SK-N-SH (cell line): Measurements from ENCODE around the gene PPP2R5C. TPM values are rescaled to one million over a fixed set of nuclear protein-coding genes. Genes with fewer than 3 reads are reported as not detected.

Experiments
- CTCF ChIA-PET: fragments of 300-600, 350-600 bp; formaldehyde crosslinking; extraction: SDS; loops from one replicate; lab custom pipeline; 2021; lab: Yijun Ruan, JAX
- POLR2A ChIA-PET: fragments of 350-600 bp; sonication (Branson Sonifier 250); formaldehyde crosslinking; extraction: SDS; loops from one replicate; lab custom pipeline; 2020; ENCODE audit warnings: antibody characterized with exemption, inconsistent platforms; lab: Yijun Ruan, JAX
- DNase-seq: peaks from one replicate; pipeline ENCODE4 v3.0.0; 2012
- H2AFZ ChIP-seq: fragments of 200-600 bp; sonication (generic); 2 replicates; pipeline ENCODE4 v1.8.1; 2016; ENCODE audit warnings: antibody characterized with exemption, mild to moderate bottlenecking, low read depth
- H3F3A ChIP-seq: fragments of 200-600 bp; sonication (generic); replicated peaks from 2 replicates; pipeline ENCODE3; 2016; ENCODE audit warnings: antibody characterized with exemption, mild to moderate bottlenecking; ENCODE audit not compliant: insufficient read depth
- H3K27ac ChIP-seq, 2 experiments: fragments of 200-500 bp in 1 of 2; fragments of 200-600 bp in 1 of 2; sonication (Bioruptor generic) in 1 of 2; sonication (generic), shearing (Covaris generic) in 1 of 2; 2 replicates each; pipeline versions ENCODE4 v1.5.1 to v1.6.1; 2014 to 2016; ENCODE audit warnings: low read depth in 2 of 2, inconsistent platforms in 1 of 2, low read length in 1 of 2, mild to moderate bottlenecking in 1 of 2, mixed read lengths in 1 of 2
- H3K27me3 ChIP-seq: fragments of 200-600 bp; sonication (generic), shearing (Covaris generic); 2 replicates; pipeline ENCODE4 v1.6.1; 2016; ENCODE audit warnings: mixed run types; ENCODE audit not compliant: insufficient read depth
- H3K36me3 ChIP-seq, 2 experiments: fragments of 200-500 bp in 1 of 2; fragments of 200-600 bp in 1 of 2; sonication (Bioruptor generic) in 1 of 2; sonication (generic) in 1 of 2; replicated peaks in 1 of 2; 2 replicates each; pipeline versions ENCODE3 to v1.5.1; 2014 to 2016; ENCODE audit warnings: low read length in 1 of 2, mild to moderate bottlenecking in 1 of 2; ENCODE audit not compliant: insufficient read depth in 2 of 2, control insufficient read depth in 1 of 2
- H3K4me1 ChIP-seq, 2 experiments: fragments of 200-500 bp in 1 of 2; fragments of 200-600 bp in 1 of 2; sonication (Bioruptor generic) in 1 of 2; sonication (generic), shearing (Covaris generic) in 1 of 2; 2 replicates each; pipeline versions ENCODE4 v1.5.1 to v1.6.1; 2014 to 2016; ENCODE audit warnings: low read depth in 1 of 2, low read length in 1 of 2, mixed run types in 1 of 2; ENCODE audit not compliant: insufficient read depth in 2 of 2, control insufficient read depth in 1 of 2
- H3K4me2 ChIP-seq: fragments of 200-600 bp; sonication (generic), shearing (Covaris generic); 2 replicates; pipeline ENCODE4 v1.6.1; 2017; ENCODE audit warnings: mixed run types
- H3K4me3 ChIP-seq, 2 experiments: fragments of 200-500 bp in 1 of 2; fragments of 200-600 bp in 1 of 2; sonication (Bioruptor generic) in 1 of 2; sonication (generic), shearing (Covaris generic) in 1 of 2; 2 replicates each; pipeline versions ENCODE4 v1.5.1 to v1.8.1; 2014 to 2016; ENCODE audit warnings: low read depth in 2 of 2, inconsistent platforms in 1 of 2, low read length in 1 of 2, mild to moderate bottlenecking in 1 of 2, mixed read lengths in 1 of 2, moderate library complexity in 1 of 2
- H3K79me2 ChIP-seq: fragments of 200-600 bp; sonication (generic); 2 replicates; pipeline ENCODE4 v1.8.1; 2017; ENCODE audit warnings: mild to moderate bottlenecking; ENCODE audit not compliant: insufficient read depth
- H3K9ac ChIP-seq: fragments of 200-600 bp; sonication (generic); 2 replicates; pipeline ENCODE4 v1.6.1; 2017; ENCODE audit warnings: mixed run types
- H3K9me2 ChIP-seq: fragments of 200-600 bp; sonication (generic); 2 replicates; pipeline ENCODE4 v1.6.1; 2017; ENCODE audit warnings: mixed run types
- H3K9me3 ChIP-seq: fragments of 200-600 bp; sonication (generic); 2 replicates; pipeline ENCODE4 v1.6.1; 2017; ENCODE audit warnings: mixed run types, mild to moderate bottlenecking, moderate library complexity
- H4K20me1 ChIP-seq: fragments of 200-600 bp; sonication (generic); 2 replicates; pipeline ENCODE4 v1.6.1; 2017; ENCODE audit warnings: mild to moderate bottlenecking, mixed run types; ENCODE audit not compliant: insufficient read depth
- CHD2 ChIP-seq: fragments of 150-350 bp; IDR thresholded peaks from 2 replicates; pipeline ENCODE4 v1.6.1; 2018; ENCODE audit warnings: low read length; ENCODE audit not compliant: partially characterized antibody
- ELF1 ChIP-seq: IDR thresholded peaks from 2 replicates; pipeline ENCODE4 v1.4.0; 2012
- EP300 ChIP-seq, 2 experiments: IDR thresholded peaks; 2 replicates each; pipeline versions ENCODE4 v1.4.0 to v1.6.1; 2012; ENCODE audit warnings: borderline replicate concordance in 1 of 2, low read depth in 1 of 2, low read length in 1 of 2
- EZH2phosphoT487 ChIP-seq: fragments of 200-600 bp; sonication (generic); IDR thresholded peaks from 2 replicates; pipeline ENCODE4 v1.6.1; 2017; ENCODE audit warnings: low read depth, mixed run types, mild to moderate bottlenecking, antibody characterized with exemption, moderate library complexity, borderline replicate concordance
- FOSL2 ChIP-seq: IDR thresholded peaks from 2 replicates; pipeline ENCODE4 v1.4.0; 2012; ENCODE audit warnings: low read depth, mild to moderate bottlenecking, moderate library complexity, borderline replicate concordance
- FOXJ3 ChIP-seq: sonication (generic); formaldehyde crosslinking; IDR thresholded peaks from 2 replicates; pipeline ENCODE4 v1.5.1; 2020; ENCODE audit warnings: mild to moderate bottlenecking, missing genetic modification reagents
- GABPA ChIP-seq: IDR thresholded peaks from 2 replicates; pipeline ENCODE4 v1.4.0; 2012; ENCODE audit warnings: low read depth, mild to moderate bottlenecking
- IRF3 ChIP-seq: fragments of 150-350 bp; IDR thresholded peaks from 2 replicates; pipeline ENCODE4 v1.6.1; 2016; ENCODE audit warnings: mild to moderate bottlenecking, low read depth, low read length
- JUND ChIP-seq: IDR thresholded peaks from 2 replicates; pipeline ENCODE4 v1.4.0; 2012
- MEF2A ChIP-seq: IDR thresholded peaks from 2 replicates; pipeline ENCODE4 v1.4.0; 2012; ENCODE audit warnings: low read depth, borderline replicate concordance
- MXI1 ChIP-seq: IDR thresholded peaks from 2 replicates; pipeline ENCODE4 v1.6.1; 2012; ENCODE audit warnings: mild to moderate bottlenecking, low read depth, low read length, improper control_type of control experiment
- RAD21 ChIP-seq: IDR thresholded peaks from 2 replicates; pipeline ENCODE4 v1.6.1; 2012; ENCODE audit warnings: mild to moderate bottlenecking, low read length
- REST ChIP-seq: IDR thresholded peaks from 2 replicates; pipeline ENCODE4 v1.6.1; 2012; ENCODE audit warnings: mild to moderate bottlenecking, low read depth, low read length, moderate library complexity
- RFX5 ChIP-seq: IDR thresholded peaks from 2 replicates; pipeline ENCODE4 v1.6.1; 2012; ENCODE audit warnings: mild to moderate bottlenecking, improper control_type of control experiment, low read length
- TAF1 ChIP-seq: IDR thresholded peaks from 2 replicates; pipeline ENCODE4 v1.6.1; 2012; ENCODE audit warnings: low read depth, mild to moderate bottlenecking, low read length, moderate library complexity, borderline replicate concordance
- USF2 ChIP-seq: fragments of 150-350 bp; IDR thresholded peaks from 2 replicates; pipeline ENCODE4 v1.6.1; 2017; ENCODE audit warnings: antibody characterized with exemption, low read length, low read depth, borderline replicate concordance
- YY1 ChIP-seq: IDR thresholded peaks from 2 replicates; pipeline ENCODE4 v1.4.0; 2012; ENCODE audit warnings: low read depth, mild to moderate bottlenecking
- ZBTB33 ChIP-seq: IDR thresholded peaks from 2 replicates; pipeline ENCODE4 v1.4.0; 2012; ENCODE audit warnings: low read depth, borderline replicate concordance
- WGBS: methylation state at CpG from one replicate; pipeline ENCODE4 v1.1.6; 2017; ENCODE audit warnings: low lambda C conversion rate; 5-methylcytosine and 5-hydroxymethylcytosine counted together
- polyA plus RNA-seq, 3 experiments: library from polyadenylated mRNA; depleted of rRNA; stranded (reverse); fragments of >200 nt; gene quantifications; 2 replicates each; pipeline ENCODE4 v1.2.3, GENCODE V29; 2012

Gene PPP2R5C
- polyA plus RNA-seq, 1 of the 3 experiments (the other 2 are of a cell fraction) = 43.7 TPM

- TF ChIP-seq REST (no peak), MEF2A (no peak), ZBTB33 (no peak), MXI1 (no peak), IRF3 (no peak), EP300 (IDR thresholded peaks at IDR 0.05; ENCODE audit: borderline replicate concordance in 1 of 2, low read depth in 1 of 2, low read length in 1 of 2) (no peak), RAD21 (no peak), JUND (no peak), TAF1 (no peak), YY1 (no peak)
- TF ChIP-seq, all 33 proteins: peak for 0
Observed at GRCh38 chr14:101719708-101720107, 41.8 kb upstream of the PPP2R5C start (continued).

GRCh38 chr14:101721111-101721510 lies 40.4 kb upstream of the PPP2R5C start:
- CTCF ChIA-PET = interaction anchor here (6.5 kb wide), 1 partner anchor 14 kb away, joined by 44 read pairs; no protein-coding TSS in a partner anchor
- Histone ChIP-seq H3K9ac (peak overlapping the region; percentile 63; the same call in 1 of the 2 replicates), H4K20me1 (no peaks in the 10 kb centered on the region), H3K4me2 (no peak overlapping the region; the same call in 1 of the 2 replicates), H2AFZ (0 out of 2 replicates have a peak overlapping the region, but pooled peaks have one; percentile 70), H3K4me3 (no peak overlapping the region), H3K27ac (peak overlapping the region in 1 of 2 experiments; percentile 92; a peak in 2 of 4 replicates), H3K9me3 (no peaks in the 10 kb centered on the region), H3K27me3 (no peaks in the 10 kb centered on the region), H3K4me1 (peaks cover 0 to 2% of the 10 kb centered on the region in 2 experiments; a peak in 1 of 4 replicates), H3F3A (peaks cover 21% of the 10 kb centered on the region), H3K36me3 (no peaks in the 10 kb centered on the region), H3K9me2 (no peaks in the 10 kb centered on the region), H3K79me2 (no peaks in the 10 kb centered on the region)
- TF ChIP-seq EP300 (IDR thresholded peaks at IDR 0.05; ENCODE audit: borderline replicate concordance in 1 of 2, low read depth in 1 of 2, low read length in 1 of 2) (no peak), FOXJ3 (no peak), CHD2 (no peak), RFX5 (no peak), JUND (no peak), ELF1 (no peak), TAF1 (no peak), MEF2A (no peak), EZH2phosphoT487 (no peak), GABPA (no peak), FOSL2 (no peak), USF2 (no peak), MXI1 (no peak)
- POLR2A ChIA-PET = no interaction called here
- 83% methylated on average over 5 of the region's 5 CpGs for WGBS
- no peak for DNase-seq
